NCI-H1694 treated with DMSO at 0.1 percent for 48 hours (cell line): ENCODE data around the gene KCNJ13.

Experiments used
- DNase-seq: peaks from one replicate; lab custom pipeline; 2025; lab: John Stamatoyannopoulos, UW

Gene KCNJ13

DNA sequence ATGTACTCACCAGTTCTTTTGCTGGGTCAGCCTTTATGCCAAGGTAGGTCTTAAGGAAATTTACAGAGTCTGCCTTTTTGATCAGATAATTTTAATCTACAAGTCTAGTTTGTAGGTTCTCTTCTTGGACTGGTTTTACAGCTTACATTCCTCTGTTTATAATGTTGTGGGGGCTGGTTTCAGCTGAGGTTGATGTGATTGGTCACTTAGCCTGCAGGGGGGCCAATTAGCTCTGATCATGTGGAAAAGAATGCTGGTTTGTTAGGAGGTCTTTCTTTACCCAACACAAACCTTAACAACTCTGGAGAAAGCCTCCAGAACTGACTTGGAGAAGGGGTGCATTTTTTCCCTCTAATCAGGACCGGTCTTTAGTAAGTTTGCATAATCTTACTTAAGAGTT is at the start of gene KCNJ13:
Gene KCNJ13, minus strand, starts transcription at position 131 of the 400 bp plus-strand sequence. CDS start 5,203 bp downstream, outside the sequence.
- no peak for DNase-seq

DNA sequence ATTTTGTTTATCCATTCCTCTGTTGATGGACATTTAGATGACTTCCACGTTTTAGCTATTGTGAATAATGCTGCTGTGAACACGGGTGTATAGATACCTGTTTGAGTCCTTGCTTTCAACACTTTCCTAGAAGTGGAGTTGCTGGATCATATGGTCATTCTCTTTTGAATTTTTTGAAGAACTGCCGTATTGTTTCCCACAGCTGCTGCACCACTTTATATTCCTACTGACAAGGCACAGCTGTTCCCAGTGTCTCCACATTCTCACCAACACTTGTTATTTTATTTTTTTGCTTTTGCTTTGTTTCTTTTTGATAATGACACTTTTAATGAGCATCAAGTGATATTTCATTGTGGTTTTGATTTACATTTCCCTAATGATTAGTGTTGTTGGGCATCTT is 41.4 kb upstream of the KCNJ13 start:
- no peak for DNase-seq

DNA sequence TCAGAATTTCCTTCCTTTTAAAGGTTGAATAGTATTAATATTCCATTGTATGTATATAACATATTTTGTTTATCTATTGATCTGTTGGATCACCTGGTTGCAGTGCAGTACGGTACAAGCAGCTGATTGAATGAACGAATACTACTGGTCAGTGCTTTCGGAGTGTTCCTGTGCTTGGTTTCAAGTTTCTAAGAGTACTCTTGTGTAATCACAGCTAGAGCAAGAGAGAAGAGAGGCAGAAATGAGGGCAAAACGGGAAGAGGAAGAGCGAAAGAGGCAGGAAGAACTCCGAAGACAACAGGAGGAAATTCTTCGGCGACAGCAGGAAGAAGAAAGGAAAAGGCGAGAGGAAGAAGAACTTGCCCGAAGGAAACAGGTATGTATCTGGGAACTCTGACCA is 40.3 kb upstream of the KCNJ13 start:
- DNase-seq, result no peak

DNA sequence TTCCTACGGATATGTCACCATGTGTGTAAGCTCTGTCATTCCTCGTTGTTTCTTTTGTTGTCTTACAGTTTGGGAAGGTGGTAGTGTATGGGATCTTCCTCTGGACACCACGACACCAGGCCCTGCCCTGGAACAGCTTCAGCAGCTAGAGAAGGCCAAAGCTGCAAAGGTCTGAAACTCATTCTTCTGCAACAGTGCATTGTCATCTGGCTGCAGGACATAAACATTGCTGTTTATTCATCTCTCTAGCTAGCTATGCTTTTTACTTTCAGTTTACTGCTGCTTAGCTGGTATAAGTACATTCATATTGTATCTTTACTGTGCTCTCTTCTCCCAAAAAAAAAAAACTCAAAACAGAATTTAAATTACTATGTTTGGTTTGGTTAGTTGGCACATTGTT is 39.2 kb upstream of the KCNJ13 start:
- no peak for DNase-seq

DNA sequence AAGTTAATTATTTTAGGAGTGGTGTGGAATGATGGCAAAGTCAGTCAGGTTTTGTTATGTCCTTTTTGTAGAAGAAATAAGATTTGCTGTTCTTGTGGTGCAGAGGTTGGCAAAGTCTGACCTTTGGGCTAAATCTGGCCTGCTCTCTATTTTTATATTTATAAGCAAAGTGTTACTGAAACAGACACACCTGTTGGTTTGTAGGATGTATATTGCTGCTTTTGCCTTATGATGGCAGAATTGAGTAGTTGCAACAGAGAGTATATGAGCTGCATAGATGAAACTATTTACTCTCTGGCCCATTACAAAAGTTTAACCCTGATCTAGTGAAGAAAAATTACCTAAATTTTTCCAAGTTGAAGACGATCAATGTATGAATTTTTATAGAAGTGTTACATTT is 34.1 kb upstream of the KCNJ13 start:
- no peak for DNase-seq

DNA sequence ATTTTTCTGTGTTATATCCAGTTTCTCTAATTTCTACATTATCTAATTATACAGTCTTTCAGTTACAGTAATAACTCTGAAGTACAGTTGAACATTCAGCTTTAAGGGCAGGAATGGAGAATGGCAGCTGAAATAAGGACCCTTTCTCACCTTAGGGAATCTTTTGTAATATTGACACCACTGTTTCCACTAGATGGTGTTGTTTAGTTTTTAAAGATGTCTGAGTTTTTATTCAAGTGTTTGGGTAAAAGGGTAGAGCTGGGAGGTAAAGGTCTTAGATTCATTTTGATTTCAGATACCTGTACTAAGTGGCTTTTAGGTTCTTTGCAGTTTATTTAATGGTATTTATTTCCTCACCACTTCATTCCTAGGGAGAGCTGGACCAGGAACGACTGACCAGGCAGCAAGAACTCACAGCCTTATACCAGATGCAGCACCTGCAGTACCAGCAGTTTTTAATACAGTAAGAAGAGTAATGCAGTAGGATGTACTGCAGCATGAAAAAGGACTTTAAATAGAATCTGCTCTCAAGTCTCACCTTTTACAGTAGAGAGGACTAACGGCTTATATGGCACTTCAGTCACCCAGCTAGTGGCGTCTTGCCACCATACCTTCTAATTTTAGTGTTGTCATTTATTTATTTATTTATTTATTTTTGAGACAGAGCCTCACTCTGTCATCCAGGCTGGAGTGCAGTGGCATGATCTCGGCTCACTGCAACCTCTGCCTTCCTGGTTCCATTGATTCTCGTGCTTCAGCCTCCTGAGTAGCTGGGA is 33.2 kb upstream of the KCNJ13 start:
- no peak for DNase-seq

DNA sequence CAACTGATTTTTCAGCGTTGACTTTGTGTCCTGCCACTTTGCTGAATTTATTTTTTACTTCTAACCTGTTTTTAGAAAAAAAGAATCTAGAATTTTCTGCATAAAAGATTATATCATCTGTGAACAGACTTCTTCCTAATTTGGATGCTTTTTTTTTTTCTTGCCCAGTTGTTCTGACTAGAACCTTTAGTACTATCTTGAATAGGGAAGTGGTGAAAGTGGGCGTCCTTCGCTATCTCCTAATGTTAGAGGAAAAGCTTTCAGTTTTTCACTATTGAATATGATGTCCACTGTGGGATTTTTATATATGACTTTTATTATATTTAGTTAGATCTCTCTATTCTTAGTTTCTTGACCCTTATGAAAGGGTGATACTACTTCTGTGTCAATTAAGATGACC is 25.7 kb upstream of the KCNJ13 start:
- DNase-seq, result no peak

DNA sequence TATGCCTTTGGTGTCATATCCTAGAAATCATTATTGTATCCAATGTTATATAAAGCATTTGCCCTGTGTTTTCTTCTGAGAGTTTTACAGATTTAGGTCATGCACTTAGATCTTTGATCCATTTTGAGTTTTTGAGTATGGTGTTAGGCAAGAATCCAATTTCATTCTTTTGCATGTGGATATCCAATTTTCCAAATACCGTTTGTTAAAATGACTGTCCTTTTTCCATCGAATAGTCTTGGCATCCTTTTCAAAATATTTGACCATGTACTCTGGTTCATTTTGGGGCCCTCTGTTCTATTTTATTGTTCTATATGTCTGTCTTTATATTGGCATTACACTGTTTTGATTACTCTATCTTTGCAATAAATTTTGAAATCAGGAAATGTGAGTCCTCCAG is 23.8 kb upstream of the KCNJ13 start:
- DNase-seq, result no peak

DNA sequence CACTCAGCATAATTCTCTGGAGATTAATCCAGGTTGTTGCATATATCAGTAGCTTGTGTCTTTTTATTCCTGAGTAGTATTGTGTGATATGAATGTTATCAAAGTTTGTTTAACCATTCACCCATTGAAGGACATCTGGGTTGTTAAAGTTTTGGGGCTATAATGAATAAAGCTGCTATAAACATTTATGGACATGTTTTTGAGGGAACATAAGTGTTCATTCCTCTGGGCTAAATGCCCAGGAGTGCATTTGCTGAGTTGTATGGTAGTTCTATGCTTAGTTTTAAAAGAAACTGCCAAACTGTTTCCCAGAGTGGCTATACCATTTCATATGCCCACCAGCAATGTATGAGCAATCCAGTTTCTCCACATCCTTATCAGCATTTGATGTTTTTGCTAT is 21.8 kb upstream of the KCNJ13 start:
- DNase-seq, result no peak

DNA sequence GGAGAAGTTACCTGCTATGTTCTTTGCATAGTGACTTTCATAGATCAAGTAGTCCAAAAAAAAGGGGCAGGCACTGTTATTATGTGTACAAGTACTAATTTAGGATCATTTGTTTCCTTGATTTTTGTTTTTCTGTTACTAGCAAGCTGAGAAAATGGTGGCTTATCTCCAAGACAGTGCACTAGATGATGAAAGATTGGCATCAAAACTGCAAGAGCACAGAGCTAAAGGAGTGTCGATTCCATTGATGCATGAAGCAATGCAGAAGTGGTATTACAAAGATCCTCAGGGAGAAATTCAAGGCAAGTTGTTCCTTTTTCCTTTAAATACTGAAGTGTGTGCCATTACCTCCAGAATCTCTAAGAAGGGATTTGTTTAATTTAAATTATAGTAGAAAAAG is 19.6 kb upstream of the KCNJ13 start:
- no peak for DNase-seq

DNA sequence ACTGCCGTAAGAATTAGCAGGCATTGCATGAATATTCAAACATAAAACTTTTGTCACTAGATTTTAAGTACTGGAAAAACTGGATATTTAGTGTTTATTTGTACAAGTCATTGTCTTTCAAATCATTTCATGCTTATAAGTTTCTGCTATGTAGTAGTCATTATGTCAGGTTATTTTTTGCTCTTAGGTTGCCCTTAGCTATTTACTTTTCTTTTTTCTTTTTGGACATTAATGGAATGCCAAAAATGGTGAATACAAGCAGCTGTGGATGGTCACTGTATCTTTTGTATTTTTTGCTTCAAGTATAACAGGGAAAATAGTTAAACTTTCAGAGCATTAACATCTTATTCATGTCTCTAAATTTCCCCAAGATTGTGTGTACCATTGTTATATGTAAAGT is 18.6 kb upstream of the KCNJ13 start:
- DNase-seq, result no peak

DNA sequence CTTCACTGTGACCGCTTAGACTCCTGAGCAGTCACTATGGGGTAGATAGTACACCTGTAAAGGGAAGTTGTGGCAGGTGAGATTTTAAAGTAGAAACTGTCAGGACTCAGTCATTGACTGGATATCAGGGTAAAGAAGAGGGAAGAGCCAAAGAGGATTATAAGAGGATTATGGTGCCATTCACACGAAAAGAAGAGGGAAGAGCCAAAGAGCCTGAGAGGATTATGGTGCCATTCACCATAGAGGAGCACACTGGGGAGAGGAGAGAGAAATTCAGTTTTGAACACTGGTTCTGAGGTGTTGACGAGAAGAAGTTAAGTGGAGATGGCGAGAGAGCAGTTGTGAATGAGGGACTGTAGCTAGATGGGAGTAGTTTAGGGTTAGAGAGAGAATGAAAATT is 16.9 kb upstream of the KCNJ13 start:
- DNase-seq, result no peak

DNA sequence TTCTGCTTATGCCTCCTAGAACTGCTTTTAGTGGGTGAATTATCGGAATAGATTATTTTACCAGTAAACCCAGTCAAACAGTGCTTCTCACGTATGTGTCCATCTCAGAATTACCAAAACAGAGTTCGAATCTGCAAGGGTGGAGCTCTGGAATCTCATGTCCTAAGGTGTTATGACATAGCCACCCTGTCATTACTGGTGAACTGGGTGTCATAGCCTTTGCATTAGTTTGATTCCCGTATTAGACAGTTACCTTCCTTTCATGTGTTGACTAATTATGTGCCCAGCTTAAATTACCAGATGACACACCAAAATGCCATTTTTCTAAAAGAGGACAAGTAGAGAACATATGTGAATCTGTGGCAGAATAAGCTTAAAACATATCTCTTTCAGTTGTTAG is 15.2 kb upstream of the KCNJ13 start:
- no peak for DNase-seq

DNA sequence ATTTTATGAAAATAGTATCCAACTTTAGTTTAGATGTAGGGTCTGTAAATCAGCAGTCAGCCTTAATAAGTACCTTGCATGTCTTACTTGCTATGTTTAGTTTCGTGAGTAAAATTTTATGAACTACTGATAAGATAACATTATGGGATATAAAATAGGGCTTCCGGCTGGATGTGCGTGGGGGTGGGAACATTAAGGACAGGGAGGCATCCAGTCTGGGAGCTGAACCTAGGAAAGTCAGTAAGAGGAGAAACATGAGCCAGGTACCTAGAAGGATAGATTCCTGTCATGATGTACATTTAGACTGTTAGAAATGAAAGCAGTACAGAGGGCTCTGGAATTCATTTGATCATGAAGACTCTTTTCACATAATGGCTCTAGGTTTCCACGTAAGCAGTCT is 12.7 kb upstream of the KCNJ13 start:
- no peak for DNase-seq

DNA sequence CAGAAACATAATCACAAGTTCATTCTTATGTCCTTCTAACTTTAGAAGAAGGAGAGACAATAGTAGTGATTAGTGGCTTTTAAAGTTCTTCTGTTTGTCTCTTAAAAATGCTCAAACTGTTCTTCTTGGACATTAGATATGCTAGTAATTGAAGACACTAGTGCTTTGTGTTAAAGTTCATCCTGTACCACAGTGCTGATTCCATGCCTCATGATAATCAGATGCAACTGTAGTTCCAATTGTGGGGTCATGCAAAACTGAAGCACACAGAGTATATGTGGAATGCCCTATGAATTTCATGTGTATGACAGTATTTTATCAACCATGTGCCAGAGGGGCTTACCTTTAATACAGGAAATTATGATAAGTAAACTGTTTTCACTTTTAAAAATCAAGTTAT is 11.4 kb upstream of the KCNJ13 start:
- DNase-seq, result no peak

DNA sequence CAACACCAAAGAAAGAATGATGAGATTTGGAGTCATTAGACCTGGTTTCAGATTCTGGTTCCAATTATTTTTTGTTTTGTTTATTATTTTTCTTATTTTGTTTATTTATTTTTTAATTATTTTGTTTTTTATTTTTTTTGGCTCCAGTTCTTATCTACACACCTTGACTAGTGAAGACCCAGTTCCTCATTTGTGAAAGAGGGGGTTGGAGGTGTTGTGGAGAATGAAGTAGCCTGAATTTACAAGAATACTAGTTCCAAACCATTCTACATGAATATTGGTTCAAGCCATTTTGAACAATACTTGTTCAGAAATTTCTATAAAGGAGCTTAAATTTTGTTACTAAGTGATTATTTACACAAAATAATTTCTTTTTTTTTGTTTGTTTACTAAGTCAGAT is 6.9 kb upstream of the KCNJ13 start:
- DNase-seq, result no peak

DNA sequence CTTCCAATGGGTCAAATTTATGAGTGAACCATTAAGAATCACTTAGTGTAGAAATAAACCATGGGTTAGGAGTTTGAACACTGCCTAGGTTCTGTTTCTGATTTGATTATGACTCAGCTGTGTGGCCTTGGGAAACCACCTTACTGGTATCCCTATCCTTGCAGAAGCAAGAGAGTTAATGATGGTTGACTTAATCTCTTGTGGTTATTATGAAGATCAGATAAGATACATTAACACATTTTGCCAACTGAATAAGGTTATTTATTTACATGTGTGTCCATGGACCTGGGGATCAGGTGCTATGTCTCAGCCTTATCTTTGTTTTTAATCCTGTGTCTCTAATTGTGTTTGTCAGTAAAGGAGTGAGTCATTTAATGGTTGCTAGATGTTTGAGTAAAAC is 5.4 kb upstream of the KCNJ13 start:
- no peak for DNase-seq

DNA sequence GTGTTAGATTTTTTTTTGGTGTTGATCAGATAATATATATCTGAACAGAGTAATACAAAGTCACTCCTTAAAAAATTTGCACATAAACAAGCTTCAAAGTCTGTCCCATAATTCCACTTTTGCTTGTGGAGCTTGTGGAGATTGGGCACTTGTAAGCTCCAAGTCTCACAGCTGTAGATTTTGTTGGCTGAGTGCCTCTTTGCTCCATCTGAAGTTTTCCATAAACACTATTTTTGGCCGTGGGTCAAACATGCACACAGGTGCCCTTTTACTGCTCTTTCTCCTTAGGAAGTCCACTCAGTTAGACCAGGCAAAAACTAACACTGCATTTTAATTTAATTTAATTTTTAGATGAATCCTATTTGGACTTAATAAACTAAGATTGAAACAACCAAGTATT is 3.6 kb upstream of the KCNJ13 start:
- no peak for DNase-seq

DNA sequence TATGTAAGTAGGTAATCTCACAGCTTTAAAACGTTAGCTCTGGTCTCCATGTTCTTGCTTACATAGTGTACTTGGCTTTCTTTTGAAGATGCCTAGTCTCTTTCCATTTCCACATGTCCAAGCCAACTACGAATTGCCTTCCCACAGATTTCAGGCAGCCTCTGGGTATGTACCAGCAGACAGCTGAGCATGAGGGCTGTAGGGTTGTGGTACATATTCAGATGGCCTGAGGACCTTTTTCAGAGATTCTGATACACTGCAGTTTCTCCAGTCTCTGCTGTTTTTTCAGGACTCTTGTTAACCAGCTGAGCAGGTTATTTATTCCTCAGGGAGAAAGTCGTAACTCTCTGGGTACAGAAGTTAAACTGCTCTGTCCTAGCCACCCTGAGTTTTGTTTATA is 3.1 kb upstream of the KCNJ13 start:
- no peak for DNase-seq

DNA sequence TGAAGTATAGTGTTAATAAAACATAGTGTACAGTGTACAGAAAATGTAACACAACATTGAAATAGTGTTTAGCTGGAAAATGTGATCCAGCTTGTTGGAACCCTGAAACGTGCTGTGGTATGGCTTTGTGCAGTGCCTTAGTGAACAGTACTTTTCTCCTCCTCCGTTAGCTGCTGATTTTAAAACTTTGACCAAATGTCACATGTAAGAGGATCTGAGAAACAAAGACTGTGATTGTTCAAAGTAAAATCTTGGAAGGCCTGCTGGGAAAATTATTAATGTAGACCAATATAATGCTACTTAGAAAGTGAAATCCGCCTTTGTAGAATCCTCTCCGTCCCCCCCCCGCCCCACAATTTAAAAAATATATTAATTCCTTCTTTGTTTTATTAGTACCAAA is 911 bp upstream of the KCNJ13 start:
- DNase-seq, result no peak

DNA sequence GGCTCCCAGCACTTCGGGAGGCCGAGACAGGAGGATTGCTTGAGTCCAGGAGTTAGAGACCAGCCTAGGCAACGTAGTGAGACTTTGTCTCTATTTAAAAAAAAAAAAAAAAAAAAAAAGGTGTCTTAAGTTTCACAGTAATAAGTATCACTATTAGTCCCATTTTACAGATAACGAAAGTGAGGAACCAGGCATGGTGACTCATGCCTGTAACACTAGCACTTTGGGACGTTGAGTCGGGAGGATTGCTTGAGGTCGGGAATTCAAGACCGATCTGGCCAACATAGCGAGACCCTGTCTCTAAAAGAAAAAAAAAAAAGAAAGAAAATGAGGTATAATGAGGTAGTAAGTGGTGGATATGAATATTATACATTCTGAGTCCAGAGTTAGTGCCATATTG is 2.5 kb downstream of the KCNJ13 start:
- no peak for DNase-seq

DNA sequence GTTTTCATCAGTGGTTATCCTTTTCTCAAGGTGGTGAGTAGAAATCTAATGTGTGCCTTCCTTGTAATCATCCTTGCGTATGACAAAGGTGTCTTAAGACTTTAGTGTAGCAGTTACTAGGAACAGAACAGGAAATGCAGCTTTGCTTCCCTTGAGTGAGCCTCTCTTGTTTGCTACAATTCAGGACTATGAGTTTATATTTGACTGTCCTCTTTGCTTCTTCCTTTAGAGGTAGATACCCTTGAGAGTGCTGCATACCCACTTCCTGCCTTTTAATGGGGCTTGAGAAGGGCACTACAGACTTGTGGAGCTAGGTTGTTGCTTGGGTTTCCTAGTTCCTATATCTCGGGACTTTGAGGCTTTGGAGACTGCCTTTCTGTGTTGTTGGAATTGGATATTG is 3.8 kb downstream of the KCNJ13 start:
- no peak for DNase-seq

DNA sequence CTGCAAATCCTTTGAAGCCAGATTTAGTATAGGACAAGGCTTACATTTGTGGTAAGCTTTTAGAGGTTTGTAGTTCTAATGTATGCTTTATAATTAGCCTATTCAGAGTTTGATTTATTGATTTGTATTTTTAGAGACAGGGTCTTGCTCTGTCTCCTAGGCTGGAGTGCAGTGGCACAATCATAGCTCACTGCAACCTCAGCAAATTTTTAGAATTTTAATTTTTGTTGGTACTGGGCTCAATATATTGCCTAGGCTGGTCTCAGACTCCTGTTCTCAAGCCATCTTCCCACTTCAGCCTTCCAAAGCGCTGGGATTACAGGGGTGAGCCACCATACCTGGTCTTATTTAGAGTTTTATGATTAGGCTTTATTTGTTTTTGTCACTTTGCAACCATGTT is 4.5 kb downstream of the KCNJ13 start:
- no peak for DNase-seq

DNA sequence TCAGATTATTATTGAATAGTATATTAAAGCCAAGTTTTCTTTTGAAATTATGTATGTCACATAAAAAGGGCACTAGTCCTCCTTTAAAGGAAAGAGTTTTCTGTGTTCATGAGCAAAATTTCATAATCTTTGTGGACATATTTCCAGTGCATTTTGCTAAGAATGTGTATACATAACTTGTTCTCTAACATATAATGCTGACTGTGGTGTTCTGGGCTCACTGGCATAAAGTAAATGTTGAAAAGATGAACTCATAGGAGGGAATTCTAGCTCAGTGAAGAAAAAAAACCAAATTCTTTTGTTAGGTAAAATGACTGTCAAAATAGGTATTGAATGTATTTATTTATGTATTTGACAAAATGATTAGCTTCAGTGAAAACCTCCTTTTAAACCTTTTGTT is 6.2 kb downstream of the KCNJ13 start:
- no peak for DNase-seq

DNA sequence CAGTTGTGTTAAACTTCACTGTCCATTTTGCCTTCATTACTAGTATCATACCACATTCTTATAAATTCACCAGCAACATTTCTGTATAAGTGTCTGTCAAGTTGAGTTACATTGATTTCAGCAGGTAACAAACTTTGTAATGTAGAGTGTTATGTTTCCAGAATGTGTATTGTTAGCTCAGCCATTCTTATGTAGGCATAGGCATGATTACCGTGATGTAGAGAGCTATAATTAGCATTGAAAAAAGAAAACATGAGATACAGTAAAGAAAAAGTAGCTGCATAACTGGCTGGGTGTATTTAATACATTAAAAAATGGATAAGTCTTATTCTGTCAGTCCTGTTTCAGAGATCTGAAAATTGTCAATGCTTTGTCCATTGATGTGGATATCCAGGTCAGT is 8.5 kb downstream of the KCNJ13 start:
- no peak for DNase-seq
